NCI-H2081 (cell line): ENCODE results near the gene USP9X.
"Not testable (repeated sequence)": the region's sequence is repeated elsewhere in the genome, so short reads cannot be mapped to it uniquely, and the experiment has no call there.

ENCODE experiments used
- DNase-seq, 2 experiments: peaks; one replicate each; lab custom pipeline; 2025; lab: John Stamatoyannopoulos, UW

USP9X gene

GRCh38 chrX:41282307-41282706 lies 197.1 kb downstream of the USP9X start:
- DNase-seq = not testable (repeated sequence)

GRCh38 chrX:41285928-41286327 lies 200.7 kb downstream of the USP9X start:
- DNase-seq = not testable (repeated sequence)
